WTC11 (cell line): ENCODE results near the gene AKAP14. TPM values are rescaled to one million over a fixed set of nuclear protein-coding genes. Genes with fewer than 3 reads are reported as not detected.
A peak's percentile ranks its signal among the peaks of the same experiment; 100 is the strongest.

Source experiments
- ATAC-seq: fragments of 200-7000 bp; cut with Tn5 transposase; 2 replicates; pipeline ENCODE4 v1.10.0; 2021; ENCODE audit warnings: mild to moderate bottlenecking, moderate library complexity
- CTCF ChIA-PET: fragments of 300-600 bp; sonication (Branson Sonifier 250); formaldehyde crosslinking; loops from one replicate; lab custom pipeline; 2021; ENCODE audit warnings: antibody characterized with exemption; lab: Charles Lee
- POLR2A ChIA-PET: fragments of 350-600 bp; sonication (Branson Sonifier 250); formaldehyde crosslinking; loops from one replicate; lab custom pipeline; 2021; ENCODE audit warnings: antibody characterized with exemption; lab: Charles Lee
- DNase-seq: peaks from one replicate; pipeline ENCODE4 v3.0.0; 2021; ENCODE audit warnings: low spot score
- H3K27ac Mint-ChIP-seq: 2 replicates; pipeline ENCODE4 v1.8.0; 2021; ENCODE audit warnings: mixed read lengths
- H3K27me3 Mint-ChIP-seq: 2 replicates; pipeline ENCODE4 v1.8.0; 2021; ENCODE audit warnings: low read depth, mild to moderate bottlenecking, moderate library complexity, mixed read lengths
- H3K36me3 Mint-ChIP-seq: 2 replicates; pipeline ENCODE4 v1.8.0; 2021; ENCODE audit warnings: mixed read lengths
- H3K4me1 Mint-ChIP-seq: 2 replicates; pipeline ENCODE4 v1.8.0; 2022; ENCODE audit warnings: mixed read lengths
- H3K4me3 Mint-ChIP-seq: 2 replicates; pipeline ENCODE4 v1.8.0; 2021; ENCODE audit warnings: mild to moderate bottlenecking, moderate library complexity, mixed read lengths
- H3K9me3 Mint-ChIP-seq: 2 replicates; pipeline ENCODE4 v1.8.0; 2021; ENCODE audit warnings: mixed read lengths
- CDX4 ChIP-seq: fragments of 250-450 bp; sonication (Bioruptor Pico); IDR thresholded peaks from 2 replicates; pipeline ENCODE4 v1.9.0; 2021; ENCODE audit warnings: moderate library complexity, mild to moderate bottlenecking, inconsistent platforms, borderline replicate concordance
- CREB1 ChIP-seq: sonication (generic); formaldehyde crosslinking; IDR thresholded peaks from 2 replicates; pipeline ENCODE4 v1.8.0; 2023; ENCODE audit warnings: mild to moderate bottlenecking, missing genetic modification reagents
- CREM ChIP-seq: sonication (generic); formaldehyde crosslinking; IDR thresholded peaks from 2 replicates; pipeline ENCODE4 v1.8.1; 2022; ENCODE audit warnings: mild to moderate bottlenecking, missing genetic modification reagents, moderate library complexity
- E2F1 ChIP-seq: sonication (generic); formaldehyde crosslinking; IDR thresholded peaks from 2 replicates; pipeline ENCODE4 v1.8.0; 2022; ENCODE audit warnings: mild to moderate bottlenecking, missing genetic modification reagents
- E2F4 ChIP-seq: sonication (generic); formaldehyde crosslinking; IDR thresholded peaks from 2 replicates; pipeline ENCODE4 v1.8.1; 2022; ENCODE audit warnings: low read depth, mild to moderate bottlenecking, moderate library complexity, missing genetic modification reagents, borderline replicate concordance
- EMX1 ChIP-seq: fragments of 250-450 bp; sonication (Bioruptor Pico); IDR thresholded peaks from 2 replicates; pipeline ENCODE4 v1.8.0; 2021; ENCODE audit warnings: mild to moderate bottlenecking
- ESRRA ChIP-seq: sonication (generic); formaldehyde crosslinking; IDR thresholded peaks from 2 replicates; pipeline ENCODE4 v1.8.1; 2022; ENCODE audit warnings: mild to moderate bottlenecking, missing genetic modification reagents, borderline replicate concordance
- FOXP1 ChIP-seq: sonication (generic); formaldehyde crosslinking; IDR thresholded peaks from 2 replicates; pipeline ENCODE4 v1.8.0; 2022; ENCODE audit warnings: missing genetic modification reagents, mild to moderate bottlenecking, moderate library complexity, borderline replicate concordance
- GTF2I ChIP-seq: fragments of 250-450 bp; sonication (Bioruptor Pico); conservative IDR thresholded peaks from 2 replicates; pipeline ENCODE4 v1.4.0; 2021; ENCODE audit warnings: mild to moderate bottlenecking
- NFATC4 ChIP-seq: fragments of 250-450 bp; sonication (Bioruptor Pico); IDR thresholded peaks from 2 replicates; pipeline ENCODE4 v1.9.0; 2021; ENCODE audit warnings: mild to moderate bottlenecking
- NFE2L1 ChIP-seq: sonication (generic); formaldehyde crosslinking; IDR thresholded peaks from 2 replicates; pipeline ENCODE4 v1.8.1; 2023; ENCODE audit warnings: missing genetic modification reagents
- NR1H2 ChIP-seq: sonication (generic); formaldehyde crosslinking; IDR thresholded peaks from 2 replicates; pipeline ENCODE4 v1.9.0; 2021; ENCODE audit warnings: mild to moderate bottlenecking, moderate library complexity, missing genetic modification reagents
- RELA ChIP-seq: sonication (generic); formaldehyde crosslinking; IDR thresholded peaks from 2 replicates; pipeline ENCODE4 v1.8.1; 2022; ENCODE audit warnings: missing genetic modification reagents, mild to moderate bottlenecking, borderline replicate concordance
- SMAD3 ChIP-seq: sonication (generic); formaldehyde crosslinking; IDR thresholded peaks from 2 replicates; pipeline ENCODE4 v1.8.0; 2022; ENCODE audit warnings: missing genetic modification reagents, mild to moderate bottlenecking, borderline replicate concordance
- SMAD4 ChIP-seq: sonication (generic); formaldehyde crosslinking; IDR thresholded peaks from 2 replicates; pipeline ENCODE4 v1.8.0; 2022; ENCODE audit warnings: mild to moderate bottlenecking, missing genetic modification reagents
- SP1 ChIP-seq: sonication (generic); formaldehyde crosslinking; conservative IDR thresholded peaks from 2 replicates; pipeline ENCODE4 v1.8.1; 2022; ENCODE audit warnings: missing genetic modification reagents
- ZBTB43 ChIP-seq: sonication (generic); formaldehyde crosslinking; IDR thresholded peaks from 2 replicates; pipeline ENCODE4 v1.8.1; 2023; ENCODE audit warnings: mild to moderate bottlenecking, missing genetic modification reagents
- ZNF263 ChIP-seq: sonication (generic); formaldehyde crosslinking; IDR thresholded peaks from 2 replicates; pipeline ENCODE4 v1.8.1; 2022; ENCODE audit warnings: low read depth, mild to moderate bottlenecking, moderate library complexity, missing genetic modification reagents
- ZNF317 ChIP-seq: sonication (generic); formaldehyde crosslinking; IDR thresholded peaks from 2 replicates; pipeline ENCODE4 v1.8.1; 2023; ENCODE audit warnings: low read depth, mild to moderate bottlenecking, moderate library complexity, missing genetic modification reagents, borderline replicate concordance
- ZSCAN18 ChIP-seq: fragments of 250-450 bp; sonication (Bioruptor Pico); IDR thresholded peaks from 2 replicates; pipeline ENCODE4 v2.1.2; 2022; ENCODE audit warnings: mild to moderate bottlenecking, moderate library complexity
- total RNA-seq: library from RNA; stranded (reverse); gene quantifications from 3 replicates; pipeline ENCODE4 v1.2.3, GENCODE V29; 2021
- TF ChIP-seq, protein P1 (sequence below): sonication (generic); formaldehyde crosslinking; IDR thresholded peaks from 2 replicates; pipeline ENCODE4 v1.8.0; 2022; ENCODE audit warnings: missing genetic modification reagents
- TF ChIP-seq, protein P2 (sequence below): fragments of 250-450 bp; sonication (Bioruptor Pico); IDR thresholded peaks from 2 replicates; pipeline ENCODE4 v1.9.0; 2021; ENCODE audit warnings: mild to moderate bottlenecking
- TF ChIP-seq, protein P3 (sequence below): sonication (generic); formaldehyde crosslinking; IDR thresholded peaks from 2 replicates; pipeline ENCODE4 v1.8.1; 2022; ENCODE audit warnings: mild to moderate bottlenecking, missing genetic modification reagents, moderate library complexity, borderline replicate concordance

The AKAP14 gene
- total RNA-seq, 1 experiment from 2014 or later: not detected

- Mint-ChIP-seq H3K4me3 (peak overlapping the region; percentile 97), H3K27ac (peak overlapping the region; percentile 97)
- CTCF ChIA-PET: interaction anchor here (1.8 kb wide), 1 partner anchor 55 kb away, joined by 6 read pairs; no protein-coding TSS in a partner anchor
These were observed 46.6 kb downstream of the AKAP14 start for GRCh38 chrX:119942173-119942819.

DNA sequence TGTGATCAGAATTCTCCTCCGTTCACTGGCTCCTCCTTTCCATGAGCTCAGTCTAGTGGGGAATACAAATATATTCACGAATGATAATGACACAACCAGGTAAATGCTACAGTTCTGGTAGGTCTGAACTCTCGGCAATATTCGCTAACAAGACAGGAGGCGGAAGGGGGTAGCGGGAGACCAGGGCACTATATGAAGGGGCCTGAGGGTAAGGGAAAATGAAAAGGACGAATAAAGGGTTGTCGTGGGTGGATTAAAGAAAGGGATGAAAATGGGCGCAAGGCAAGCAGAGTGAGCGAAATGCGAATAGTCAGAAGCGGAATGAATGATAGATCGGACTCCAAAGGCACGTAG, 47.1 kb downstream of the AKAP14 start:
- ChIA-PET POLR2A (no interaction called here), CTCF (interaction anchor here (1.8 kb wide), 1 partner anchor 55 kb away, joined by 6 read pairs; no protein-coding TSS in a partner anchor)
- Mint-ChIP-seq H3K27ac (peak overlapping the region; percentile 97), H3K4me3 (peak overlapping the region; percentile 97), H3K27me3 (no peaks in the 10 kb centered on the region), H3K4me1 (peaks cover 4% of the 10 kb centered on the region; the same call in 1 of the 2 replicates), H3K9me3 (no peaks in the 10 kb centered on the region), H3K36me3 (peaks cover under 1% of the 10 kb centered on the region; the same call in 1 of the 2 replicates)
- TF ChIP-seq CDX4 (CRISPR knock-in tag) (no peak), ZNF263 (CRISPR knock-in tag) (no peak), ZNF317 (CRISPR knock-in tag) (no peak), FOXP1 (CRISPR knock-in tag) (no peak), NR1H2 (CRISPR knock-in tag) (no peak), SP1 (CRISPR knock-in tag) (no peak), E2F4 (no peak), RELA (CRISPR knock-in tag) (no peak), EMX1 (no peak), SMAD3 (CRISPR knock-in tag) (no peak), CREM (CRISPR knock-in tag) (no peak), E2F1 (CRISPR knock-in tag) (no peak), NFATC4 (CRISPR knock-in tag) (no peak), NFE2L1 (CRISPR knock-in tag) (no peak), SMAD4 (CRISPR knock-in tag) (no peak), ESRRA (CRISPR knock-in tag) (no peak), ZBTB43 (no peak)
- TF ChIP-seq, protein P1, sequence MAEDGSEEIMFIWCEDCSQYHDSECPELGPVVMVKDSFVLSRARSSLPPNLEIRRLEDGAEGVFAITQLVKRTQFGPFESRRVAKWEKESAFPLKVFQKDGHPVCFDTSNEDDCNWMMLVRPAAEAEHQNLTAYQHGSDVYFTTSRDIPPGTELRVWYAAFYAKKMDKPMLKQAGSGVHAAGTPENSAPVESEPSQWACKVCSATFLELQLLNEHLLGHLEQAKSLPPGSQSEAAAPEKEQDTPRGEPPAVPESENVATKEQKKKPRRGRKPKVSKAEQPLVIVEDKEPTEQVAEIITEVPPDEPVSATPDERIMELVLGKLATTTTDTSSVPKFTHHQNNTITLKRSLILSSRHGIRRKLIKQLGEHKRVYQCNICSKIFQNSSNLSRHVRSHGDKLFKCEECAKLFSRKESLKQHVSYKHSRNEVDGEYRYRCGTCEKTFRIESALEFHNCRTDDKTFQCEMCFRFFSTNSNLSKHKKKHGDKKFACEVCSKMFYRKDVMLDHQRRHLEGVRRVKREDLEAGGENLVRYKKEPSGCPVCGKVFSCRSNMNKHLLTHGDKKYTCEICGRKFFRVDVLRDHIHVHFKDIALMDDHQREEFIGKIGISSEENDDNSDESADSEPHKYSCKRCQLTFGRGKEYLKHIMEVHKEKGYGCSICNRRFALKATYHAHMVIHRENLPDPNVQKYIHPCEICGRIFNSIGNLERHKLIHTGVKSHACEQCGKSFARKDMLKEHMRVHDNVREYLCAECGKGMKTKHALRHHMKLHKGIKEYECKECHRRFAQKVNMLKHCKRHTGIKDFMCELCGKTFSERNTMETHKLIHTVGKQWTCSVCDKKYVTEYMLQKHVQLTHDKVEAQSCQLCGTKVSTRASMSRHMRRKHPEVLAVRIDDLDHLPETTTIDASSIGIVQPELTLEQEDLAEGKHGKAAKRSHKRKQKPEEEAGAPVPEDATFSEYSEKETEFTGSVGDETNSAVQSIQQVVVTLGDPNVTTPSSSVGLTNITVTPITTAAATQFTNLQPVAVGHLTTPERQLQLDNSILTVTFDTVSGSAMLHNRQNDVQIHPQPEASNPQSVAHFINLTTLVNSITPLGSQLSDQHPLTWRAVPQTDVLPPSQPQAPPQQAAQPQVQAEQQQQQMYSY: no peak
- TF ChIP-seq, protein P2, sequence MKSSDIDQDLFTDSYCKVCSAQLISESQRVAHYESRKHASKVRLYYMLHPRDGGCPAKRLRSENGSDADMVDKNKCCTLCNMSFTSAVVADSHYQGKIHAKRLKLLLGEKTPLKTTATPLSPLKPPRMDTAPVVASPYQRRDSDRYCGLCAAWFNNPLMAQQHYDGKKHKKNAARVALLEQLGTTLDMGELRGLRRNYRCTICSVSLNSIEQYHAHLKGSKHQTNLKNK (CRISPR knock-in tag): no peak
- DNase-seq: no peak
- peak; percentile 6; the same call in 1 of the 2 replicates for ATAC-seq

More at GRCh38 chrX:119942173-119942819, 46.6 kb downstream of the AKAP14 start:
- Mint-ChIP-seq H3K4me1 (peaks cover 4% of the 10 kb centered on the region; the same call in 1 of the 2 replicates), H3K9me3 (no peaks in the 10 kb centered on the region), H3K27me3 (no peaks in the 10 kb centered on the region), H3K36me3 (peaks cover 2% of the 10 kb centered on the region; the same call in 1 of the 2 replicates)
- POLR2A ChIA-PET: no interaction called here
- TF ChIP-seq ZSCAN18 (CRISPR knock-in tag): no peak
- TF ChIP-seq GTF2I (CRISPR knock-in tag): no peak
- TF ChIP-seq, protein P3, sequence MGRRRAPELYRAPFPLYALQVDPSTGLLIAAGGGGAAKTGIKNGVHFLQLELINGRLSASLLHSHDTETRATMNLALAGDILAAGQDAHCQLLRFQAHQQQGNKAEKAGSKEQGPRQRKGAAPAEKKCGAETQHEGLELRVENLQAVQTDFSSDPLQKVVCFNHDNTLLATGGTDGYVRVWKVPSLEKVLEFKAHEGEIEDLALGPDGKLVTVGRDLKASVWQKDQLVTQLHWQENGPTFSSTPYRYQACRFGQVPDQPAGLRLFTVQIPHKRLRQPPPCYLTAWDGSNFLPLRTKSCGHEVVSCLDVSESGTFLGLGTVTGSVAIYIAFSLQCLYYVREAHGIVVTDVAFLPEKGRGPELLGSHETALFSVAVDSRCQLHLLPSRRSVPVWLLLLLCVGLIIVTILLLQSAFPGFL: no peak
- TF ChIP-seq CREB1 (CRISPR knock-in tag): no peak
- no peak for ATAC-seq
- no peak for DNase-seq
